Esophagus (tissue), 2 donors: ENCODE data around the gene TMEM203. TPM values are rescaled to one million over a fixed set of nuclear protein-coding genes. Genes with fewer than 3 reads are reported as not detected.

Source experiments
- H3K27ac ChIP-seq, 2 donors: one replicate each; pipeline ENCODE4 v1.5.1; 2013; ENCODE audit warnings: low read depth in 2 of 2, mild to moderate bottlenecking in 2 of 2, inconsistent platforms in 1 of 2, low read length in 1 of 2, moderate library complexity in 1 of 2
- H3K27me3 ChIP-seq, 2 donors: one replicate each; pipeline ENCODE4 v1.6.1; 2013; ENCODE audit warnings: low read length in 2 of 2, control low read depth in 1 of 2, mild to moderate bottlenecking in 1 of 2; ENCODE audit not compliant: insufficient read depth in 2 of 2, control insufficient read depth in 1 of 2
- H3K36me3 ChIP-seq, 2 donors: one replicate each; pipeline ENCODE4 v1.6.1; 2013; ENCODE audit warnings: low read length in 1 of 2; ENCODE audit not compliant: control insufficient read depth in 2 of 2, insufficient read depth in 2 of 2
- H3K4me1 ChIP-seq, 2 donors: one replicate each; pipeline ENCODE4 v1.6.1; 2013; ENCODE audit warnings: low read length in 1 of 2; ENCODE audit not compliant: control insufficient read depth in 2 of 2, insufficient read depth in 2 of 2
- H3K4me3 ChIP-seq, 2 donors: one replicate each; pipeline ENCODE4 v1.5.1; 2013; ENCODE audit warnings: low read length in 2 of 2, mild to moderate bottlenecking in 2 of 2, low read depth in 1 of 2, moderate library complexity in 1 of 2
- H3K9me3 ChIP-seq, 2 donors: one replicate each; pipeline ENCODE4 v1.6.1; 2013; ENCODE audit warnings: mild to moderate bottlenecking in 2 of 2, low read depth in 1 of 2, low read length in 1 of 2, moderate library complexity in 1 of 2; ENCODE audit not compliant: control insufficient read depth in 2 of 2, insufficient read depth in 1 of 2
- WGBS, 2 donors: extraction: QIAGEN DNeasy Blood & Tissue Kit; methylation state at CpG; one replicate each; pipeline ENCODE4 v1.1.7; 2013; 5-methylcytosine and 5-hydroxymethylcytosine counted together
- polyA plus RNA-seq, 2 donors: library from polyadenylated mRNA; stranded (reverse); fragments of 200-250 nt; gene quantifications; one replicate each; pipeline ENCODE4 v1.2.3, GENCODE V29; 2013
- donor health status: healthy with polysubstance abuse.
- donor health status: Bipolar disorder and iron deficiency.

The TMEM203 gene
- polyA plus RNA-seq, 2 donors: 21.6 to 27.5 TPM

GRCh38 chr9:137163365-137163715, 42.1 kb downstream of the TMEM203 start:
- no peak overlapping the region for H3K27ac ChIP-seq
- H3K4me3 ChIP-seq: peak overlapping the region; percentile 1 to 32
- 27 to 32% methylated on average over 26 of the region's 26 CpGs for WGBS, 2 donors

DNA sequence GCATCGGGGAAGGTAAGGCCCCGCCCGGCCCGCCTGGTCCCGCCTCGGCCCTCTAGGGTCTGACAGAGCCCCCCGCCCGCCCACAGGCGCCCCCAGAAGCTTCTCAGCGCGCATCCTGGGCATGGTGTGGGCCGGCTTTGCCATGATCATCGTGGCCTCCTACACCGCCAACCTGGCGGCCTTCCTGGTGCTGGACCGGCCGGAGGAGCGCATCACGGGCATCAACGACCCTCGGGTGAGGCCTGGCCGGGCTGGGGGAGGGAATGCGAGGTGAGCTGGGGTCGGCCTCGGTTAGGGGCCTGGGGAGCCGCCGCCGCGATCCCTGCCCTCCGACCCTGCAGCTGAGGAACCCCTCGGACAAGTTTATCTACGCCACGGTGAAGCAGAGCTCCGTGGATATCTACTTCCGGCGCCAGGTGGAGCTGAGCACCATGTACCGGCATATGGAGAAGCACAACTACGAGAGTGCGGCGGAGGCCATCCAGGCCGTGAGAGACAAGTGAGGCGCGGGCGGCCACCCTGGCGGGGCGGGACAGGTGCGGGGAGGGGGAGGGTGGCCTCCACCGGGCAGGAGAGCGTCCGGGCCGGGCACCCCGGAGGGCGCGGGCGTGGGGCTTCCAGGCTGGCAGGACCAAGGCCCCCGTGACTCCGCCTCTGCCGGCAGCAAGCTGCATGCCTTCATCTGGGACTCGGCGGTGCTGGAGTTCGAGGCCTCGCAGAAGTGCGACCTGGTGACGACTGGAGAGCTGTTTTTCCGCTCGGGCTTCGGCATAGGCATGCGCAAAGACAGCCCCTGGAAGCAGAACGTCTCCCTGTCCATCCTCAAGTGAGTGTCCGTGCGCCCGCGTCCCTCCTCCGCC, 42.7 kb downstream of the TMEM203 start:
- Histone ChIP-seq H3K36me3 (no peaks in the 10 kb centered on the region), H3K4me3 (peak overlapping the region; percentile 1 to 32), H3K9me3 (no peaks in the 10 kb centered on the region), H3K27ac (no peak overlapping the region), H3K4me1 (peaks cover 2 to 6% of the 10 kb centered on the region in 2 donors), H3K27me3 (peaks cover 11 to 41% of the 10 kb centered on the region in 2 donors)
- 6 to 13% methylated on average over 59 to 74 of the region's 74 CpGs for WGBS, 2 donors

More at GRCh38 chr9:137163365-137163715, 42.1 kb downstream of the TMEM203 start:
- Histone ChIP-seq H3K4me1 (peaks cover 6 to 7% of the 10 kb centered on the region in 2 donors), H3K36me3 (no peaks in the 10 kb centered on the region), H3K27me3 (peaks cover 11 to 46% of the 10 kb centered on the region in 2 donors), H3K9me3 (no peaks in the 10 kb centered on the region)

DNA sequence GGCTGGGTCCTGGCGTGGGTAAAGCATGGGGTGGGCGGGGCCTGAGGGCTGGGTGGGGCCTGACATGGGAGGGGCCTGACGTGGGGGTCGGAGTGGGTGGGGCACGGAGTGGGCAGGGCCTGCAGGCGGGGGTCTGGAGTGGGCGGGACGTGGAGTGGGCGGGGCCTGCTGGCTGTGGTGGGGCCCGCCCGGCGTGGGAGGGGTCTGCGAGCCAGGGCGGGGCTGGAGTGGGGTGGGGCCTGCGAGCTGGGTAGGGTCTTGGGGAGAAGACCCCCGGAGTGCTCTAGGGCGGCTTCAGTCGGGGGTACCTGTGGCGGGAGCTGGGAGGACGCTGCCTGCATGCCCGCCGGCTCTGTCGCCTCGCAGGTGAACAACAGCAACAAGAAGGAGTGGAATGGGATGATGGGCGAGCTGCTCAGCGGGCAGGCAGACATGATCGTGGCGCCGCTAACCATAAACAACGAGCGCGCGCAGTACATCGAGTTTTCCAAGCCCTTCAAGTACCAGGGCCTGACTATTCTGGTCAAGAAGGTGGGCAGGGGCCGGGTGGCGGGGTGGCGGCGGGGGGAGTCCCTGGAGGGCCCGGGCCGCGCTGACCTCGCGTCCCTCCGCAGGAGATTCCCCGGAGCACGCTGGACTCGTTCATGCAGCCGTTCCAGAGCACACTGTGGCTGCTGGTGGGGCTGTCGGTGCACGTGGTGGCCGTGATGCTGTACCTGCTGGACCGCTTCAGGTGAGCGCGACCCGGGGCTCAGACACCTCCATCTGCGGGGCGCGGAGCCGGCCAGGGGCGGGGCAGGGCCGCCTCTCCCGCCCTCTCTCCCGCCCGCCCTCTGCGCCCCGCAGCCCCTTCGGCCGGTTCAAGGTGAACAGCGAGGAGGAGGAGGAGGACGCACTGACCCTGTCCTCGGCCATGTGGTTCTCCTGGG, 43.6 kb downstream of the TMEM203 start:
- peaks cover 10 to 38% of the 10 kb centered on the region in 2 donors for H3K27me3 ChIP-seq

GRCh38 chr9:137160716-137161557, 44.5 kb downstream of the TMEM203 start:
- H3K36me3 ChIP-seq: no peaks in the 10 kb centered on the region
- peaks cover 5 to 34% of the 10 kb centered on the region in 2 donors for H3K27me3 ChIP-seq
- H3K27ac ChIP-seq: no peak overlapping the region
- H3K4me3 ChIP-seq: no peak overlapping the region
- H3K9me3 ChIP-seq: peaks cover 0 to 3% of the 10 kb centered on the region in 2 donors
- 25 to 32% methylated on average over 44 to 56 of the region's 56 CpGs for WGBS, 2 donors
- H3K4me1 ChIP-seq: peaks cover 2 to 11% of the 10 kb centered on the region in 2 donors

More for the DNA sequence above, 43.6 kb downstream of the TMEM203 start:
- Histone ChIP-seq H3K4me3 (no peak overlapping the region), H3K36me3 (no peaks in the 10 kb centered on the region), H3K27ac (no peak overlapping the region), H3K4me1 (peaks cover 2 to 6% of the 10 kb centered on the region in 2 donors), H3K9me3 (peaks cover 0 to 3% of the 10 kb centered on the region in 2 donors)
- 5 to 8% methylated on average over 50 to 70 of the region's 71 CpGs for WGBS, 2 donors

DNA sequence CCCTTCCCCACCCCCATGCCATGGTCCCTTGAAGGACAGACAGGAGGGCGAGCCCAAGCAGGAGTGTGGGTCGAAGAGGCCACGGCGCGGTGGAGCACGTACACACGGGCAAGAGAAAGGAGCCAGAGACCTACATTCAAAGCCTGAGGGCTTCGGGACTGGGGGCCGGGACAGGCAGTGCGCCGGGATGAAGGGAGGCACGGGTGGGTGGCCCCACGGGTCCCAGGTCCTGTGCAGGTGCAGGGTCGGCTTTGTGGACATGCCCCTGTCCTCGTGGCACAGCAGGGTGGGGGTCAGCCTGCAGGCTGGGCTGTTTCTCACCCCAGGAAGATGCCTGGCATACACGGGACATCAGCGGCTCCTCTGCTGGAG, 45.4 kb downstream of the TMEM203 start:
- H3K4me1 ChIP-seq: peaks cover 2 to 11% of the 10 kb centered on the region in 2 donors
- 55 to 58% methylated on average over 17 of the region's 17 CpGs for WGBS, 2 donors
- peaks cover 3 to 36% of the 10 kb centered on the region in 2 donors for H3K27me3 ChIP-seq
- no peak overlapping the region for H3K4me3 ChIP-seq
- H3K27ac ChIP-seq: no peak overlapping the region
- peaks cover 0 to 3% of the 10 kb centered on the region in 2 donors for H3K9me3 ChIP-seq
- H3K36me3 ChIP-seq: no peaks in the 10 kb centered on the region

DNA sequence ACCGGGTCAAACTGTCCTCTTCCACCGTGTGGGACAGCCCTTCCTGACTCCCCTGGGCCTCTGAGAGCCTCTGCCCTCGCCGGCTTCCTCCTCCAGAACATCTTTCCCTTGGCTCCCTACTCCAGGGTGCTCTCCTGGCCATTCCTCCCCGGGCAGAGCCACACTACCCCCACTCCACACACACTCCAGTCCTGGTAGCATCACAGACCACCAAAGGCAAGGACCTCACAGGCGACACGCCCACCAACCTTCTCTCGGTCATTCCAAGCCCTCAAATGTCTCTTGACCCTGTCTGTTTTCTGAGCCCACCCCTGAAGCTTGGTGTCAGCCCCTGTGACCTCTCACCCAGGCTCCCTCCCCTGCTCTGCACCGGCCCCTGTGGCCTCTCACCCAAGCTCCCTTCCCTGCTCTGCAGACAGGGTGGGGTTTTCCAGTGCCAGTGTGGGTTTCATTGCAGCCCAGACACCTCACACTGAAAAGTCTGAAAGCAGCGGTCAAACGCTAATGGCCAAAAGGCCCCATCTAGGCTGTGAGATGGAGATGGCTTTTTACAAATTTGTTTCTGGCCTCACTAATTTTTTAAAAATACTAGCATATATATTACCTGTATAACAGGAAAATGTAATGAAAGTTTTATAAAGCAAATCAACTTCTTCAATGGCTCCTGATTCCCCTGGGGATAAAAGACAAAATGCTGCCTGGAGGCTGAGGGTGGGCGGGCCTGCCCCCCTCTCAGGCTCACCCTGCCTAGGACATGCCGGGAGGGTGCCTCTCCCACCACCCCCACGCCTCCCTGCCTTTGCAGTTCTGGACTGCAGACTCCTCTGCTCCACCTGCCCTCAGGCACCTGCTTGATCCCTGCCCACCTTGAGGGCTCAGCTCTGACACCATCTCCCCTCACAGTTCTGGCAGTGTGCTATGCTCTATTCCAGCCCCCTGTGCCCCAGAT, 46.1 kb downstream of the TMEM203 start:
- no peak overlapping the region for H3K4me3 ChIP-seq
- peaks cover 0 to 3% of the 10 kb centered on the region in 2 donors for H3K9me3 ChIP-seq
- H3K4me1 ChIP-seq: peaks cover 2 to 11% of the 10 kb centered on the region in 2 donors
- H3K27ac ChIP-seq: no peak overlapping the region
- peaks cover 3 to 36% of the 10 kb centered on the region in 2 donors for H3K27me3 ChIP-seq
- WGBS, 2 donors: 34 to 38% methylated on average over 14 of the region's 14 CpGs
- H3K36me3 ChIP-seq: no peaks in the 10 kb centered on the region

DNA sequence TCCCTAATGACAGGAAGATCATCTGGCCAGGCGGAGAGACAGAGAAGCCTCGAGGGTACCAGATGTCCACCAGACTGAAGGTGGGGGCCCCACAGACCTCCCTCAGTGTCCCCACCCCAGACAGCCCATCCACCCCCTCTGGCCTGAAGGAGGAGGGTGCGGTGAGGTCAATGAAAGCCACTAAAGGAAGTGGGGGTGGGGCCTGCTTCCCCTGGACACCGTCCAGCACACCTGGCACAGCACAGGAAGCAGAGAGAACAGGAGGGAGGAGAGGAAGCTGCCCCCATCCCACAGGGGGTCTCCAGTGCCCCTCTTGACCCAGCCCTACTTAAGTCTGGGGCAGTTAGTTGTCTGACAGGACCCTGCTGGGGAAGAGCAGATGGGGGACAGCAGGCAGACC, 46.8 kb downstream of the TMEM203 start:
- Histone ChIP-seq H3K36me3 (no peaks in the 10 kb centered on the region), H3K27ac (no peak overlapping the region), H3K27me3 (peaks cover 0 to 29% of the 10 kb centered on the region in 2 donors), H3K4me1 (peaks cover 2 to 11% of the 10 kb centered on the region in 2 donors), H3K4me3 (no peak overlapping the region), H3K9me3 (peaks cover 0 to 3% of the 10 kb centered on the region in 2 donors)
- WGBS, 2 donors: 30 to 32% methylated on average over 4 of the region's 4 CpGs

- Histone ChIP-seq H3K9me3 (peaks cover 0 to 7% of the 10 kb centered on the region in 2 donors), H3K4me3 (no peak overlapping the region), H3K27ac (no peak overlapping the region), H3K27me3 (peaks cover 0 to 26% of the 10 kb centered on the region in 2 donors), H3K36me3 (no peaks in the 10 kb centered on the region), H3K4me1 (peaks cover 2 to 7% of the 10 kb centered on the region in 2 donors)
- 58 to 64% methylated on average over 19 of the region's 19 CpGs for WGBS, 2 donors
These were observed 47.6 kb downstream of the TMEM203 start for GRCh38 chr9:137157618-137158415.
